ENCODE measurements around the gene GLB1L3.

The GLB1L3 gene

DNA sequence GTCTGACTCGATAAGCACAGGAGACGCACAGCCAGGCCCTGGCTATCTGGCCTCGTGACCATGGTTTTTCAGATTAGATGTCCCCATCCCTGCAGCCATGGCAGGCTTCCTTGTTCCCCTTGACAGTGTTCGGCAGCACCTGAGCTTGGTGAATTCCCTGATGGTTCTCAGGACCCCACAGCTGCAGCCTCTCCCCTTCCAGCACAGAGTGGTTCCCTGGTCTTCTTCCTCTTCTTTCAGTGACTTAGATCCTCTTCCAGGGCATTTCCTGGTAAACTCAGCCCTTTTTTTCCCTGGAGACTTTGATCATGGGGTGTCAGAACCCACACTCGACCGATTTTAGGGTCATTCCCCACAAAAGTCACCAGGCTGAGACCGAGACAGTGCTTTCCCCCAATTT lies 14.5 kb downstream of the GLB1L3 start:
- ChIA-PET CTCF (interaction anchor here (0.7 kb wide), 1 partner anchor 29 kb away, joined by 4 read pairs; no protein-coding TSS in a partner anchor), POLR2A (no interaction called here)
- no peaks in the 10 kb centered on the region for H3K9me3 ChIP-seq (ENCODE audit: control insufficient read depth, insufficient read depth, low read depth, low read length)
- TF ChIP-seq, protein P1, sequence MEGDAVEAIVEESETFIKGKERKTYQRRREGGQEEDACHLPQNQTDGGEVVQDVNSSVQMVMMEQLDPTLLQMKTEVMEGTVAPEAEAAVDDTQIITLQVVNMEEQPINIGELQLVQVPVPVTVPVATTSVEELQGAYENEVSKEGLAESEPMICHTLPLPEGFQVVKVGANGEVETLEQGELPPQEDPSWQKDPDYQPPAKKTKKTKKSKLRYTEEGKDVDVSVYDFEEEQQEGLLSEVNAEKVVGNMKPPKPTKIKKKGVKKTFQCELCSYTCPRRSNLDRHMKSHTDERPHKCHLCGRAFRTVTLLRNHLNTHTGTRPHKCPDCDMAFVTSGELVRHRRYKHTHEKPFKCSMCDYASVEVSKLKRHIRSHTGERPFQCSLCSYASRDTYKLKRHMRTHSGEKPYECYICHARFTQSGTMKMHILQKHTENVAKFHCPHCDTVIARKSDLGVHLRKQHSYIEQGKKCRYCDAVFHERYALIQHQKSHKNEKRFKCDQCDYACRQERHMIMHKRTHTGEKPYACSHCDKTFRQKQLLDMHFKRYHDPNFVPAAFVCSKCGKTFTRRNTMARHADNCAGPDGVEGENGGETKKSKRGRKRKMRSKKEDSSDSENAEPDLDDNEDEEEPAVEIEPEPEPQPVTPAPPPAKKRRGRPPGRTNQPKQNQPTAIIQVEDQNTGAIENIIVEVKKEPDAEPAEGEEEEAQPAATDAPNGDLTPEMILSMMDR (tag by site-specific recombination; IDR thresholded peaks at IDR 0.05) = no peak
- TF ChIP-seq SP3 (tag by site-specific recombination; IDR thresholded peaks at IDR 0.05) (no peak), HOXC10 (CRISPR knock-in tag; IDR thresholded peaks at IDR 0.05) (no peak), ZNF521 (tag by site-specific recombination; IDR thresholded peaks at IDR 0.05) (no peak), WT1 (tag by site-specific recombination; IDR thresholded peaks at IDR 0.05) (no peak), ZBTB7A (tag by site-specific recombination; IDR thresholded peaks at IDR 0.05; ENCODE audit: low read depth) (no peak)
- TF ChIP-seq, protein P2, sequence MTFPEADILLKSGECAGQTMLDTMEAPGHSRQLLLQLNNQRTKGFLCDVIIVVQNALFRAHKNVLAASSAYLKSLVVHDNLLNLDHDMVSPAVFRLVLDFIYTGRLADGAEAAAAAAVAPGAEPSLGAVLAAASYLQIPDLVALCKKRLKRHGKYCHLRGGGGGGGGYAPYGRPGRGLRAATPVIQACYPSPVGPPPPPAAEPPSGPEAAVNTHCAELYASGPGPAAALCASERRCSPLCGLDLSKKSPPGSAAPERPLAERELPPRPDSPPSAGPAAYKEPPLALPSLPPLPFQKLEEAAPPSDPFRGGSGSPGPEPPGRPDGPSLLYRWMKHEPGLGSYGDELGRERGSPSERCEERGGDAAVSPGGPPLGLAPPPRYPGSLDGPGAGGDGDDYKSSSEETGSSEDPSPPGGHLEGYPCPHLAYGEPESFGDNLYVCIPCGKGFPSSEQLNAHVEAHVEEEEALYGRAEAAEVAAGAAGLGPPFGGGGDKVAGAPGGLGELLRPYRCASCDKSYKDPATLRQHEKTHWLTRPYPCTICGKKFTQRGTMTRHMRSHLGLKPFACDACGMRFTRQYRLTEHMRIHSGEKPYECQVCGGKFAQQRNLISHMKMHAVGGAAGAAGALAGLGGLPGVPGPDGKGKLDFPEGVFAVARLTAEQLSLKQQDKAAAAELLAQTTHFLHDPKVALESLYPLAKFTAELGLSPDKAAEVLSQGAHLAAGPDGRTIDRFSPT (tag by site-specific recombination; IDR thresholded peaks at IDR 0.05) = no peak
- H3K4me3 ChIP-seq (ENCODE audit: low read depth, low read length) = no peak overlapping the region
- H3K36me3 ChIP-seq (ENCODE audit: control insufficient read depth in 2 of 2, insufficient read depth in 1 of 2, low read length in 2 of 2) = no peaks in the 10 kb centered on the region
- no peaks in the 10 kb centered on the region for H3K4me1 ChIP-seq (ENCODE audit: control insufficient read depth, insufficient read depth, low read length)
- H3K27ac ChIP-seq (ENCODE audit: extremely low read depth, low read depth, low read length) = no peak overlapping the region

DNA sequence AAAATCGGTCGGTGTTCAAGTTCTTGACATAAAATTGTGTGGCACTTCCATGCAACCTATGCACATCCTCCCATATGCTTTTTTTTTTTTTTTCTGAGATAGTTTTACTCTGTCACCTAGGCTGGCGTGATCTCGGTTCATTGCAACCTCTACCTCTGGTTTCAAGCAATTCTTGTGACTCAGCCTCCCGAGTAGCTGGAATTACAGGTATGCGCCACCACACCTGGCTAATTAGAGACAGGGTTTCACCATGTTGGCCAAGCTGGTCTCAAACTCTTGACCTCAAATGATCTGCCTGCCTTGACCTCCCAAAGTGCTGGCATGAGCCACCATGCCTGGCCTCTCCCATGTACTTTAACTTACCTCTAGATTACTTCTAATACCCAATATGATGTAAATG lies 15.0 kb downstream of the GLB1L3 start:
- Histone ChIP-seq H3K4me1 (ENCODE audit: control insufficient read depth, insufficient read depth, low read length) (no peaks in the 10 kb centered on the region), H3K36me3 (ENCODE audit: control insufficient read depth in 2 of 2, insufficient read depth in 1 of 2, low read length in 2 of 2) (no peaks in the 10 kb centered on the region), H3K4me3 (ENCODE audit: low read depth, low read length) (no peak overlapping the region), H3K9me3 (ENCODE audit: control insufficient read depth, insufficient read depth, low read depth, low read length) (no peaks in the 10 kb centered on the region), H3K27ac (ENCODE audit: extremely low read depth, low read depth, low read length) (no peak overlapping the region)
- TF ChIP-seq ZNF555 (tag by site-specific recombination; conservative IDR thresholded peaks at IDR 0.05) (no peak), ZNF2 (tag by site-specific recombination; IDR thresholded peaks at IDR 0.05) (no peak), ZNF121 (tag by site-specific recombination; IDR thresholded peaks at IDR 0.05) (no peak), KLF10 (tag by site-specific recombination; IDR thresholded peaks at IDR 0.05) (no peak), ZNF174 (tag by site-specific recombination; IDR thresholded peaks at IDR 0.05) (no peak), ZNF426 (tag by site-specific recombination; IDR thresholded peaks at IDR 0.05) (no peak), ZNF776 (tag by site-specific recombination; IDR thresholded peaks at IDR 0.05; ENCODE audit: borderline replicate concordance) (no peak), SCRT1 (tag by site-specific recombination; IDR thresholded peaks at IDR 0.05; ENCODE audit: borderline replicate concordance) (no peak), KLF16 (tag by site-specific recombination; IDR thresholded peaks at IDR 0.05) (no peak), ZNF302 (tag by site-specific recombination; IDR thresholded peaks at IDR 0.05; ENCODE audit: low read depth) (no peak), ZNF623 (tag by site-specific recombination; IDR thresholded peaks at IDR 0.05) (no peak), ZSCAN30 (tag by site-specific recombination; IDR thresholded peaks at IDR 0.05) (no peak), ZBTB21 (tag by site-specific recombination; IDR thresholded peaks at IDR 0.05) (no peak)
- TF ChIP-seq, protein P3, sequence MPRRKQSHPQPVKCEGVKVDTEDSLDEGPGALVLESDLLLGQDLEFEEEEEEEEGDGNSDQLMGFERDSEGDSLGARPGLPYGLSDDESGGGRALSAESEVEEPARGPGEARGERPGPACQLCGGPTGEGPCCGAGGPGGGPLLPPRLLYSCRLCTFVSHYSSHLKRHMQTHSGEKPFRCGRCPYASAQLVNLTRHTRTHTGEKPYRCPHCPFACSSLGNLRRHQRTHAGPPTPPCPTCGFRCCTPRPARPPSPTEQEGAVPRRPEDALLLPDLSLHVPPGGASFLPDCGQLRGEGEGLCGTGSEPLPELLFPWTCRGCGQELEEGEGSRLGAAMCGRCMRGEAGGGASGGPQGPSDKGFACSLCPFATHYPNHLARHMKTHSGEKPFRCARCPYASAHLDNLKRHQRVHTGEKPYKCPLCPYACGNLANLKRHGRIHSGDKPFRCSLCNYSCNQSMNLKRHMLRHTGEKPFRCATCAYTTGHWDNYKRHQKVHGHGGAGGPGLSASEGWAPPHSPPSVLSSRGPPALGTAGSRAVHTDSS (tag by site-specific recombination; IDR thresholded peaks at IDR 0.05) = no peak
- TF ChIP-seq, protein P4, sequence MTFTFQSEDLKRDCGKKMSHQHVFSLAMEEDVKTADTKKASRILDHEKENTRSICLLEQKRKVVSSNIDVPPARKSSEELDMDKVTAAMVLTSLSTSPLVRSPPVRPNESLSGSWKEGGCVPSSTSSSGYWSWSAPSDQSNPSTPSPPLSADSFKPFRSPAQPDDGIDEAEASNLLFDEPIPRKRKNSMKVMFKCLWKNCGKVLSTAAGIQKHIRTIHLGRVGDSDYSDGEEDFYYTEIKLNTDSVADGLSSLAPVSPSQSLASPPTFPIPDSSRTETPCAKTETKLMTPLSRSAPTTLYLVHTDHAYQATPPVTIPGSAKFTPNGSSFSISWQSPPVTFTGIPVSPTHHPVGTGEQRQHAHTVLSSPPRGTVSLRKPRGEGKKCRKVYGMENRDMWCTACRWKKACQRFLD (tag by site-specific recombination; IDR thresholded peaks at IDR 0.05) = no peak
- ChIA-PET POLR2A (no interaction called here), CTCF (interaction anchor here (0.7 to 0.8 kb wide), 2 partner anchors 17 to 29 kb away, joined by 4 to 5 read pairs; no protein-coding TSS in a partner anchor)
